ENCODE data around the gene TAS1R1. TPM values are rescaled to one million over a fixed set of nuclear protein-coding genes. Genes with fewer than 3 reads are reported as not detected.

The TAS1R1 gene
- total RNA-seq, 1 donor from 2014 or later = not detected

DNA sequence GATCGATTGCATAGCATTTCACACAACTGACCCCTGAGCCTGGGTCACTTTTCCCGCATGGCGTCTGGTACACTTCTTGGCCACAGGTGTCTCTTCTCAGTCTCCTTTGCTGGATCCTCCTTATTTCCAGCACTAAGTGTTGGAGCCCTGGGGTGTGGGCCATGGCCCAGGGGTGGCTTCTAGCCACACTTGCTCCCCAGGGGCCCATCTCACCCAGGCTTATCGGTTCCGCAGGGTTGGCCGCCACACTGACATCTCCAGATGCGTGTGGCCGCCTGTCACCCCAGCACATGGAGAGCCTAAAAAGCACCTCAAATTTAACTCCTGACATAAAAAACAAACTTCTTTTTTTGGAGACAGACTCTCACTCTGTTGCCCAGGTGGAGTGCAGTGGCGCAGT is 71.9 kb downstream of the TAS1R1 start:
- TF ChIP-seq, protein P1, sequence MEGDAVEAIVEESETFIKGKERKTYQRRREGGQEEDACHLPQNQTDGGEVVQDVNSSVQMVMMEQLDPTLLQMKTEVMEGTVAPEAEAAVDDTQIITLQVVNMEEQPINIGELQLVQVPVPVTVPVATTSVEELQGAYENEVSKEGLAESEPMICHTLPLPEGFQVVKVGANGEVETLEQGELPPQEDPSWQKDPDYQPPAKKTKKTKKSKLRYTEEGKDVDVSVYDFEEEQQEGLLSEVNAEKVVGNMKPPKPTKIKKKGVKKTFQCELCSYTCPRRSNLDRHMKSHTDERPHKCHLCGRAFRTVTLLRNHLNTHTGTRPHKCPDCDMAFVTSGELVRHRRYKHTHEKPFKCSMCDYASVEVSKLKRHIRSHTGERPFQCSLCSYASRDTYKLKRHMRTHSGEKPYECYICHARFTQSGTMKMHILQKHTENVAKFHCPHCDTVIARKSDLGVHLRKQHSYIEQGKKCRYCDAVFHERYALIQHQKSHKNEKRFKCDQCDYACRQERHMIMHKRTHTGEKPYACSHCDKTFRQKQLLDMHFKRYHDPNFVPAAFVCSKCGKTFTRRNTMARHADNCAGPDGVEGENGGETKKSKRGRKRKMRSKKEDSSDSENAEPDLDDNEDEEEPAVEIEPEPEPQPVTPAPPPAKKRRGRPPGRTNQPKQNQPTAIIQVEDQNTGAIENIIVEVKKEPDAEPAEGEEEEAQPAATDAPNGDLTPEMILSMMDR (IDR thresholded peaks at IDR 0.05) = no peak
- Mint-ChIP-seq H3K36me3 (ENCODE audit: low read depth) (peaks cover 19% of the 10 kb centered on the region), H3K4me3 (ENCODE audit: unreplicated experiment) (no peak overlapping the region), H3K4me1 (ENCODE audit: low read depth) (peaks cover 26% of the 10 kb centered on the region), H3K27ac (ENCODE audit: unreplicated experiment) (no peak overlapping the region), H3K27me3 (ENCODE audit: low read depth) (no peaks in the 10 kb centered on the region), H3K9me3 (ENCODE audit: low read depth) (no peaks in the 10 kb centered on the region)
- no peak for DNase-seq (ENCODE audit: low spot score)

DNA sequence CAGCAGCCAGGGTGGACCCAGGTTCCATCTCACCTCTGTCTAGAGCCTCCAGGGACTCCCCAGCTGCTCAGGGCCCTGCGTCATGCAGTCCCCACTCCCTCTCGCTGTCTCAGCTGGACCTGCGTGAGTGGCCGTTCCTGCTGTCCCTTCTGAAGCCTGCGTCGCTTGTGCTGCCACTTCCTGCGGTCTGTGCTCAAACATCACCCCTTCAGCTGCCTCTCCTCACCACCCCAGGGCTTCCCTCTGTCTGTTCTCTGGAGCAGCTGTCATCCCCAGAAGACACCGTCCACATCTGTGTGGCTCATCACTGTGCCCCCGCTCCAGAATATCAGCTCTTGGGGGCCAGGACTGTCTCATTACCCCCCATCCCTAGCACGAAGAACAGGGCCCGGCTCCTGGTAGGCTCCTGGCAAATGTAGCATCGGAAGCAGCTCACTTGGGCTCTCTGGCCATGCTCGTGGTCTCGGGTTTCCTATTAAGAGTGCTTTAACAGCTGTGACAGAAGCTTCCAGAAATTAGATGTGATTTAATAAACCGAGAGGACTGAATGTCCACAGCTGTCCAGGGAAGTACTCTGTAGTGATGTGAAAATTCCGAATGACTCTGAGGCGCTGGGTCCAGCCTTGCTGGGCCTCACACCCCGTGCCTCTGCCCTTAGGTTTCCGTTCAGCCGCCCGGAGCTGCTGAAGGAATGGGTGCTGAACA is 72.9 kb downstream of the TAS1R1 start:
- TF ChIP-seq, protein P1 (IDR thresholded peaks at IDR 0.05) = no peak
- Mint-ChIP-seq H3K4me1 (ENCODE audit: low read depth) (peaks cover 26% of the 10 kb centered on the region), H3K4me3 (ENCODE audit: unreplicated experiment) (no peak overlapping the region), H3K36me3 (ENCODE audit: low read depth) (peaks cover 13% of the 10 kb centered on the region), H3K27ac (ENCODE audit: unreplicated experiment) (no peak overlapping the region), H3K9me3 (ENCODE audit: low read depth) (no peaks in the 10 kb centered on the region), H3K27me3 (ENCODE audit: low read depth) (no peaks in the 10 kb centered on the region)
- DNase-seq (ENCODE audit: low spot score) = no peak

DNA sequence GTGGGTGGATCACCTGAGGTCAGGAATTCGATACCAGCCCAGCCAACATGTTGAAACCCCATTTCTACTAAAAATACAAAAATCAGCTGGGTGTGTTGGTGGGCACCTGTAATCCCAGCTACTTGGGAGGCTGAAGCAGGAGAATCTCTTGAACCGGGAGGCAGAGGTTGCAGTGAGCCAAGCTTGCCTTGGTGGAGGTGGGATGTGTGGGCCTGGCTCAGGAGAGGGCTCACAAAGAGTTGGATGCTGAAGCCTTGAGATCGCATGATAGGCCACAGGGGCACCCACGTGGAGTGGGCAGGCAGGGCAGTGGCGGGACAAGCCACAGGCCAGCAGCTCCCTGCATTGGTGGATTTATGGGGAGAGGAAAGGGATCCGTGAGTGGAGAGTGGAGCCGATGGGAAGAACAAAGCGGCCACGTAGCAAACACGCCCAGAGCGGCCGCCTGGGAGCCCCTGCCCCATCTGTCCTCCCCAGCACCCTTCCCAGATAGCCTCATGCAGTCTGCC is 73.9 kb downstream of the TAS1R1 start:
- TF ChIP-seq, protein P1 (IDR thresholded peaks at IDR 0.05) = no peak
- Mint-ChIP-seq H3K4me1 (ENCODE audit: low read depth) (peaks cover 26% of the 10 kb centered on the region), H3K27ac (ENCODE audit: unreplicated experiment) (no peak overlapping the region), H3K36me3 (ENCODE audit: low read depth) (peaks cover 19% of the 10 kb centered on the region), H3K9me3 (ENCODE audit: low read depth) (no peaks in the 10 kb centered on the region), H3K4me3 (ENCODE audit: unreplicated experiment) (no peak overlapping the region), H3K27me3 (ENCODE audit: low read depth) (no peaks in the 10 kb centered on the region)
- DNase-seq (ENCODE audit: low spot score) = no peak

Other genes starting within 250 kb of the TAS1R1 start
- gene ACOT7, start 161.5 kb upstream of the TAS1R1 start, total RNA-seq = 43.9 to 48.1 TPM (median 44.0 TPM) in 3 replicates
- 0.15 to 0.36 TPM in 2 of 3 replicates, not detected in the other for gene HES2, start 135.4 kb upstream of the TAS1R1 start, total RNA-seq
- 0.57 to 2.5 TPM (median 2.1 TPM) in 3 replicates for gene ESPN, start 130.5 kb upstream of the TAS1R1 start, total RNA-seq
- 20.1 to 32.4 TPM (median 21.4 TPM) in 3 replicates for gene TNFRSF25, start 89.1 kb upstream of the TAS1R1 start, total RNA-seq
- 32.4 to 50.5 TPM (median 33.6 TPM) in 3 replicates for gene PLEKHG5, start 63.6 kb upstream of the TAS1R1 start, total RNA-seq
- 24.0 to 32.3 TPM (median 27.0 TPM) in 3 replicates for gene NOL9, start 794 bp upstream of the TAS1R1 start, total RNA-seq
- gene ZBTB48, start 24.7 kb downstream of the TAS1R1 start, total RNA-seq = 19.9 to 27.4 TPM (median 23.7 TPM) in 3 replicates
- 34.3 to 39.6 TPM (median 38.3 TPM) in 3 replicates for gene KLHL21, start 47.6 kb downstream of the TAS1R1 start, total RNA-seq
- gene PHF13, start 58.4 kb downstream of the TAS1R1 start, total RNA-seq = 22.2 to 25.6 TPM (median 23.9 TPM) in 3 replicates
- gene THAP3, start 69.6 kb downstream of the TAS1R1 start, total RNA-seq = 12.9 to 18.2 TPM (median 14.7 TPM) in 3 replicates
- 46.3 to 49.7 TPM (median 47.2 TPM) in 3 replicates for gene DNAJC11, start 146.5 kb downstream of the TAS1R1 start, total RNA-seq
- 63.8 to 69.4 TPM (median 66.9 TPM) in 3 replicates for gene CAMTA1, start 230.1 kb downstream of the TAS1R1 start, total RNA-seq

Data from chondrocyte (in vitro differentiated cells).